B cell (primary cell): ENCODE data around the gene SERPINA12. TPM values are rescaled to one million over a fixed set of nuclear protein-coding genes. Genes with fewer than 3 reads are reported as not detected.

Source experiments
- ATAC-seq: fragments of 200-7000 bp; cut with Tn5 transposase; one replicate; pipeline ENCODE4 v1.10.0; 2021; ENCODE audit warnings: low read depth, mild to moderate bottlenecking, moderate number of reproducible peaks, moderate library complexity
- CTCF ChIA-PET: fragments of 350-600 bp; sonication (Branson Sonifier 250); formaldehyde crosslinking; loops from one replicate; lab custom pipeline; 2021; ENCODE audit warnings: antibody characterized with exemption, inconsistent platforms; lab: Charles Lee
- POLR2A ChIA-PET: fragments of 350-600 bp; sonication (Branson Sonifier 250); formaldehyde crosslinking; loops from one replicate; lab custom pipeline; 2021; ENCODE audit warnings: antibody characterized with exemption; lab: Charles Lee
- DNase-seq: peaks from one replicate; pipeline ENCODE4 v3.0.0; 2013
- H2AFZ ChIP-seq: 2 replicates; pipeline ENCODE4 v1.6.1; 2012; ENCODE audit warnings: mild to moderate bottlenecking, low read depth, low read length; ENCODE audit not compliant: insufficient read depth, poor library complexity, severe bottlenecking
- H3K27ac ChIP-seq, 2 donors: 1 replicate in 1 of 2; 2 replicates in 1 of 2; pipeline ENCODE4 v1.5.1; 2012 to 2013; ENCODE audit warnings: low read length in 2 of 2, mild to moderate bottlenecking in 2 of 2, moderate library complexity in 1 of 2
- H3K27me3 ChIP-seq, 4 experiments: fragments of 200-600 bp in 1 of 4; sonication (generic) in 1 of 4; replicated peaks in 1 of 4; 1 replicate in 2 of 4; 2 replicates in 2 of 4; pipeline versions ENCODE4 v1.6.1 to v1.7.0; 2013 to 2016; ENCODE audit warnings: low read length in 3 of 4, mild to moderate bottlenecking in 2 of 4, mixed read lengths in 1 of 4, moderate library complexity in 1 of 4; ENCODE audit not compliant: insufficient read depth in 4 of 4, control insufficient read depth in 3 of 4; ENCODE audit errors: control extremely low read depth in 1 of 4
- H3K36me3 ChIP-seq, 2 experiments: replicated peaks in 1 of 2; 1 replicate in 1 of 2; 2 replicates in 1 of 2; pipeline versions ENCODE4 v1.6.1 to v1.7.1; 2013; ENCODE audit warnings: low read length in 1 of 2; ENCODE audit not compliant: insufficient read depth in 2 of 2, control insufficient read depth in 1 of 2; ENCODE audit errors: control extremely low read depth in 1 of 2, extremely low read depth in 1 of 2
- H3K4me1 ChIP-seq, 2 donors: fragments of 200-600 bp in 1 of 2; sonication (generic) in 1 of 2; 1 replicate in 1 of 2; 2 replicates in 1 of 2; pipeline versions ENCODE4 v1.5.1 to v1.6.1; 2013 to 2017; ENCODE audit warnings: low read length in 2 of 2; ENCODE audit not compliant: control insufficient read depth in 2 of 2, insufficient read depth in 2 of 2
- H3K4me2 ChIP-seq: replicated peaks from 2 replicates; pipeline ENCODE3; 2012; ENCODE audit warnings: mild to moderate bottlenecking, low read depth, low read length; ENCODE audit not compliant: poor library complexity, severe bottlenecking
- H3K4me3 ChIP-seq, 5 experiments: fragments of 200-600 bp in 1 of 5; sonication (generic) in 1 of 5; 1 replicate in 3 of 5; 2 replicates in 2 of 5; pipeline versions ENCODE4 v1.5.1 to v1.7.0; 2011 to 2016; ENCODE audit warnings: low read length in 4 of 5, mild to moderate bottlenecking in 4 of 5, low read depth in 2 of 5, control low read depth in 1 of 5, moderate library complexity in 1 of 5; ENCODE audit not compliant: insufficient read depth in 1 of 5; ENCODE audit errors: control extremely low read depth in 1 of 5, extremely low read depth in 1 of 5
- H3K79me2 ChIP-seq: fragments of 200-600 bp; sonication (generic); one replicate; pipeline ENCODE4 v1.6.0; 2016; ENCODE audit warnings: low read length; ENCODE audit not compliant: control insufficient read depth, insufficient read depth
- H3K9ac ChIP-seq: fragments of 200-600 bp; sonication (generic); 2 replicates; pipeline ENCODE4 v1.6.1; 2017; ENCODE audit warnings: mild to moderate bottlenecking, low read length, moderate library complexity
- H3K9me3 ChIP-seq, 3 donors: one replicate each; pipeline versions ENCODE4 v1.6.1 to v1.7.1; 2013; ENCODE audit warnings: low read length in 2 of 3; ENCODE audit not compliant: control insufficient read depth in 2 of 3, insufficient read depth in 1 of 3; ENCODE audit errors: control extremely low read depth in 1 of 3
- H4K20me1 ChIP-seq: 2 replicates; pipeline ENCODE4 v1.6.0; 2012; ENCODE audit warnings: mild to moderate bottlenecking, low read length; ENCODE audit not compliant: insufficient read depth, control insufficient read depth, poor library complexity, severe bottlenecking
- H3K27ac Mint-ChIP-seq: one replicate; pipeline ENCODE4 v1.8.0; 2021; ENCODE audit warnings: mixed read lengths
- H3K27me3 Mint-ChIP-seq: one replicate; pipeline ENCODE4 v1.8.0; 2021; ENCODE audit warnings: mixed read lengths
- H3K4me1 Mint-ChIP-seq: one replicate; pipeline ENCODE4 v1.8.0; 2021; ENCODE audit warnings: mixed read lengths
- H3K4me3 Mint-ChIP-seq: one replicate; pipeline ENCODE4 v1.8.0; 2021; ENCODE audit warnings: mixed read lengths
- H3K9me3 Mint-ChIP-seq: one replicate; pipeline ENCODE4 v1.8.0; 2022; ENCODE audit warnings: mixed read lengths; ENCODE audit not compliant: insufficient read depth
- CTCF ChIP-seq: fragments of 200-600 bp; IDR thresholded peaks from one replicate; pipeline ENCODE4 v1.8.0; 2022; ENCODE audit warnings: antibody characterized with exemption, mild to moderate bottlenecking
- EZH2 ChIP-seq: IDR thresholded peaks from 2 replicates; pipeline ENCODE4 v1.6.1; 2012; ENCODE audit warnings: borderline replicate concordance, low read depth, mild to moderate bottlenecking, moderate library complexity, low read length; ENCODE audit not compliant: insufficient read depth, poor library complexity, severe bottlenecking
- WGBS: methylation state at CpG from one replicate; pipeline ENCODE4 v1.1.5; 2013; ENCODE audit warnings: missing lambda C conversion rate; ENCODE audit not compliant: insufficient coverage; 5-methylcytosine and 5-hydroxymethylcytosine counted together
- intact Hi-C: fragments of 100-400 bp; cut with micrococcal nuclease; formaldehyde crosslinking; loops from one replicate; pipeline ENCODE4 v1.10.0; 2022
- polyA plus RNA-seq: library from polyadenylated mRNA; depleted of rRNA; stranded (reverse); fragments of >200 nt; gene quantifications from 2 replicates; pipeline ENCODE4 v1.2.3, GENCODE V29; 2012
- total RNA-seq, 2 donors: library from RNA; stranded (reverse); fragments of 120-200 nt in 1 of 2; gene quantifications; 1 replicate in 1 of 2; 2 replicates in 1 of 2; pipeline versions ENCODE4 v1.2.3 to v1.2.4, GENCODE V29; 2013 to 2022

The SERPINA12 gene
- total and polyA plus RNA-seq, 2 donors (not counting 1 experiment from before 2014, with no cell fraction given) = not detected

- CTCF ChIA-PET = interaction anchor here (2.0 to 6.4 kb wide), 2 partner anchors 8 to 44 kb away, joined by 7 to 50 read pairs; no protein-coding TSS in a partner anchor
- H2AFZ ChIP-seq = no peak overlapping the region
- H3K4me3 ChIP-seq = no peak overlapping the region
- TF ChIP-seq EZH2 (no peak), CTCF (no peak)
- peaks cover 1 to 23% (median 11%) of the 10 kb centered on the region in 3 donors for H3K9me3 ChIP-seq
- H3K27ac Mint-ChIP-seq = no peak overlapping the region
- H3K79me2 ChIP-seq = no peaks in the 10 kb centered on the region
- intact Hi-C loops = no loop called here
- H4K20me1 ChIP-seq = no peaks in the 10 kb centered on the region
- peaks cover 0 to 16% of the 10 kb centered on the region in 2 donors for H3K4me1 ChIP-seq
- H3K27me3 ChIP-seq = peaks cover 0 to 3% (median 0%) of the 10 kb centered on the region in 4 experiments
- no peak overlapping the region for H3K9ac ChIP-seq
- ATAC-seq (no peak), DNase-seq (no peak)
- no peak overlapping the region for H3K4me3 Mint-ChIP-seq
- H3K27me3 Mint-ChIP-seq = peaks cover 3% of the 10 kb centered on the region
- H3K27ac ChIP-seq = no peak overlapping the region
- H3K4me2 ChIP-seq = no peak overlapping the region
- H3K4me1 Mint-ChIP-seq = peaks cover 26% of the 10 kb centered on the region
- POLR2A ChIA-PET = no interaction called here
- H3K36me3 ChIP-seq = no peaks in the 10 kb centered on the region
- peaks cover 7% of the 10 kb centered on the region for H3K9me3 Mint-ChIP-seq
Measured at GRCh38 chr14:94478420-94478819, 30.8 kb downstream of the SERPINA12 start.

GRCh38 chr14:94476023-94476422 is 33.2 kb downstream of the SERPINA12 start, which contains the start of gene SERPINA9:
TSS of gene SERPINA9 (minus strand) at chr14:94476197. CDS start at chr14:94469840, 6,357 bp downstream.
- H3K4me3 ChIP-seq = no peak within 1 kb of the TSS
- Mint-ChIP-seq H3K9me3 (peaks cover 7% of the 10 kb centered on the region), H3K27me3 (no peaks in the 10 kb centered on the region), H3K4me3 (no peak within 1 kb of the TSS), H3K4me1 (peaks cover 22% of the 10 kb centered on the region), H3K27ac (no peak within 1 kb of the TSS)
- 71% methylated on average over 1 of the region's 2 CpGs for WGBS
- H3K27ac ChIP-seq = no peak within 1 kb of the TSS
- POLR2A ChIA-PET = no interaction called here
- H3K4me1 ChIP-seq = peaks cover 0 to 26% of the 10 kb centered on the region in 2 donors
- TF ChIP-seq CTCF (no peak), EZH2 (no peak)
- CTCF ChIA-PET = interaction anchor here (1.4 to 6.4 kb wide), 2 partner anchors 10 to 42 kb away, joined by 4 to 50 read pairs; no protein-coding TSS in a partner anchor
- peaks cover 1 to 27% (median 11%) of the 10 kb centered on the region in 3 donors for H3K9me3 ChIP-seq
- ATAC-seq = peak; percentile 52
- DNase-seq = no peak
- intact Hi-C loops = no loop called here
- no peaks in the 10 kb centered on the region for H3K36me3 ChIP-seq
- no peaks in the 10 kb centered on the region for H4K20me1 ChIP-seq
- no peaks in the 10 kb centered on the region for H3K79me2 ChIP-seq
- H3K4me2 ChIP-seq = no peak within 1 kb of the TSS
- H3K27me3 ChIP-seq = peaks cover 0 to 6% (median 0%) of the 10 kb centered on the region in 4 experiments
- no peak within 1 kb of the TSS for H3K9ac ChIP-seq
- no peak within 1 kb of the TSS for H2AFZ ChIP-seq
